HG02973 (cell line): ENCODE data around the gene DZANK1.
"Not testable (repeated sequence)": the region's sequence is repeated elsewhere in the genome, so short reads cannot be mapped to it uniquely, and the experiment has no call there.

Experiments used
- ATAC-seq: cut with Tn5 transposase; IDR thresholded peaks from one replicate; pipeline ENCODE4 v1.9.1; 2021; ENCODE audit warnings: moderate library complexity; ENCODE audit not compliant: unreplicated experiment

The DZANK1 gene

DNA sequence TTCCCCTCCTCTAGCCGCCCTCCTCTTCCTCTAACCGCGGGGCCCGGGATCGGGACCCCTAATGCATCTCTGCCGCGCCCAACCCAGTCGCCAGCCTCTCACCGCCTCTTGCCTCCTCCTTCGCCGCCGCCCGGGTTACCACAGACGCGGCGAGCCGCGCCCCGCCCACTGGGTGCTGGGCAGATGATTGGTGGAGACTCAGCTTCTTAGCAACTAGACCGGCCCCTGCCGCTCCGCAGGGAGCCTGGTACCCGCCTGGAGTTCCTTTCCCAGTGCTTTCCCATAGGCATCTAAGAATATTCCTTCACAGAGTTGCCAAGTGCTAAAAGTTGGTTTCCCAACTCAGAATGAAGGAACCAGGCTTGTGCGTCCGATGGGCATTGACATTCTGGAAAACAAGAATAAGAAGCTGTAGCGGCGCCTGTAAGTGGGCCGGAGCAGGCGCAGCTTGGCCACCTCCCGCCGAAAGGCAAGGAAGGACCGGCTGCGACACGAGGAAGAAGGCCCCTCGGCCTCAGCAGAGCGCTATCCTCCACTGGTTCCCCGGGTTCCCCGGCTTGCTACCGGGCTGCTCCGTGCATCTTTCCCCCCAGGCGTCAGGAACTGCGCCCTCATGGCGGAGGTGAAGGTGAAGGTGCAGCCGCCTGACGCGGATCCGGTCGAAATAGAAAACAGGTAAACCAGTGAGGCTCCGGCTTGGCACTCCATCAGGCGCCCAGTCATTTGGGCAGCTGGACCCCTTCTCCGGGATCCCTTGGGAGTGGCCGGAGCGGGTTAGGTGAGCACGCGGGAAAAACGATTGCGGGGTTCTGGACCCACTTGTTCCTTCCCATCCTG, at the start of gene DZANK1, which contains the start of gene POLR3F:
DZANK1 (minus strand) TSS at position 137 of the 837 bp plus-strand sequence. CDS start 1,672 bp downstream, outside the sequence.
POLR3F (plus strand) TSS at position 497 of the 837 bp plus-strand sequence; CDS start at position 614, 117 bp downstream.
- peak; percentile 96 for ATAC-seq

GRCh38 chr20:18515973-18516372, 49.1 kb upstream of the DZANK1 start:
- no peak for ATAC-seq

DNA sequence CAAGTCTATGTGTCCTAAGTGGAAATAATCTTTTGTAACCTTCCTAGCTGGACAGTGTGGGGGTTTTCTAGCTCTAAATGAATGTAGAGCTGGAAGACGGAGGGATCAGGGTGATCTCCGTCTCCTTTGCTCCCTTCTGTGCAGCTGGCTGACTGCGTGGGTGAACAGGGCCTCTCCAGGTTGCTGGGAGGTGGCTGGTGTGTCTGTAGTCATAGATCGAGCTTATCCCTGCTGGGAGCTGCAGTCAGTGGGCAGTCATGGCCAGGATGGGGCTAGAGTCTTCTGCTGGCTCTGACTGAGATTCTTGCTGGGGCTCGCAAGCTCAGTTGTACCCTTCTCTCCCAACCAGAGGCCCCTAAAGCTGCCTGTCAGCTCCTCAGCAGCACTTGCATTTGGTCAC, 47.3 kb upstream of the DZANK1 start:
- ATAC-seq, result no peak

GRCh38 chr20:18513208-18513607, 46.4 kb upstream of the DZANK1 start:
- ATAC-seq, result no peak

DNA sequence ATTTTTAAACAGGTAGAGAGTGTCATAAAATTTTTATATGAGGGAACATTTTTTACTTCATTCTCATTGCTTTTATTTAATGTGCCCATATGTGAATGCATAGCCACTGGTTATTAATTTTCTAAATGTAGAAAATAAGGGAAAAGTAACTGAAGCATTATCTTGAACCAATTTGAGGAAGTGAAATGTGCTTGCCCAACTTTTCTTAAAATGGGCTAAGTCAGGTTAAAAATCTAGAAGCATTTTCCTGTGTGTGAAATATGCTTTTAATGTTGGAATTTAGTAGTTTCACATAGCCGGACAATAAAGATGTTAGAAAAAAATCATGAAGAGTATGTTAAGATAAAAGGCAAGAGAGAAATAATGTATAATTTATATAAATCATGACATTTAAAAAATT, 44.7 kb upstream of the DZANK1 start:
- no peak for ATAC-seq

- ATAC-seq, result peak; percentile 92
Observed at GRCh38 chr20:18507218-18508191, 40.7 kb upstream of the DZANK1 start, which contains the start of gene SEC23B. SEC23B (plus strand) TSS chr20:18507940; CDS start chr20:18510836, 2,896 bp downstream.

DNA sequence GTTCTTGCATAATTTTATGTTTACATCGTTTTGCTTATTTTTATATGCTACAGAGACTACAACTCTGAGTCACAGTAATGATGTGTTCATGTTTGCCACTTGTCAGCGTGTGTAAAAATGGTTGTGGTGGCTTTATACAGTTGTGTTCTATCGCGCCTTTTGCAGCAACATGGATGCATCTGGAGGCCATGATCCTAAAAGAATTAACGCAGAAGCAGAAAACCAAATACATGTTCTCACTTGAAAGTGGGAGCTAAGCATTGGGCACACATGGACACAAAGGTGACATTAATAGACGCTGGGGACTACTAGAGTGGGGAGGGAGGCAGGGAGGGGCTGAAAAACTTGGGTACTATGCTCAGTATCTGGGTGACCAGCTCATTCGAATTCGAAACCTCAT, 39.9 kb upstream of the DZANK1 start:
- ATAC-seq, result no peak

- ATAC-seq, result no peak
Observed at GRCh38 chr20:18504479-18505060, 37.7 kb upstream of the DZANK1 start.

- not testable (repeated sequence) for ATAC-seq
Observed at GRCh38 chr20:18501672-18502071, 34.8 kb upstream of the DZANK1 start.

- ATAC-seq, result no peak
Observed at GRCh38 chr20:18497603-18498002, 30.8 kb upstream of the DZANK1 start.

GRCh38 chr20:18496740-18497592, 30.1 kb upstream of the DZANK1 start, which contains the start of gene RBBP9:
RBBP9 (minus strand) TSS chr20:18497225; CDS start chr20:18497167, 58 bp downstream.
- peak; percentile 90 for ATAC-seq

GRCh38 chr20:18496042-18496441, 29.2 kb upstream of the DZANK1 start:
- no peak for ATAC-seq

GRCh38 chr20:18488301-18488700, 21.5 kb upstream of the DZANK1 start:
- ATAC-seq, result no peak

DNA sequence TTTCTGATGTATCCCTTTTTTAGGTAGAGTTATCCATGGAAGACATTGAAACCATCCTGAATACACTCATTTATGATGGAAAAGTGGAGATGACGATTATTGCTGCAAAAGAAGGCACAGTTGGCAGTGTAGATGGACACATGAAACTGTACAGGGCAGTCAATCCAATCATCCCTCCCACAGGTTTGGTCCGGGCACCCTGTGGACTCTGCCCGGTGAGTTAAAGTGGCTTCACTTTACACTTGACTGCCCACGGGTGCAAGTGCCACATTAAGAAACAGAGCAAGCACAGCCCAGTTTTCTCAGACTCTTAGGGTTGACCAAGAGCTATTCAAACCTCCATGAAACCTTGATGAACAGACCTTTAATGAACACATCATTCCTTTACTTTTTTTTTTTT, 14.8 kb upstream of the DZANK1 start:
- no peak for ATAC-seq

DNA sequence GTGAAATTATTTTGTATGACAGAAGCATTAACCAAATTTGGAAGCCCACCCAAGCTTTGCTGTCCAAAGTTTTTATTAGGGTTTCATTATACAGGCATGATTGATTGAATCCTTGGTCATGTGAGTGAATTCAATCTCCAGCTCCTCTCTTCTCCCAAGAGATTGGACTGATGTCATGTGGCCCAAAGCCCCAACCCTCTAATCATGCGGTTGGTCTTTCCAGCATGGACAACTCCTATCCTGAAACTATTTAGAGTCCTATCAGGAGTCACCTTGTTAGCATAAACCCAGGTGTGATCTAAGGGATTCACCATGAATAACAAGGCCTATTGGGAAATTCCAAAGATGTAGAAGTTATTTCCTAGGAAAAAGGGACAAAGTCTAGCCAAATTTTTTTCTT, 11.0 kb upstream of the DZANK1 start:
- ATAC-seq, result no peak

- ATAC-seq, result no peak
Observed at GRCh38 chr20:18477218-18477617, 10.4 kb upstream of the DZANK1 start.

DNA sequence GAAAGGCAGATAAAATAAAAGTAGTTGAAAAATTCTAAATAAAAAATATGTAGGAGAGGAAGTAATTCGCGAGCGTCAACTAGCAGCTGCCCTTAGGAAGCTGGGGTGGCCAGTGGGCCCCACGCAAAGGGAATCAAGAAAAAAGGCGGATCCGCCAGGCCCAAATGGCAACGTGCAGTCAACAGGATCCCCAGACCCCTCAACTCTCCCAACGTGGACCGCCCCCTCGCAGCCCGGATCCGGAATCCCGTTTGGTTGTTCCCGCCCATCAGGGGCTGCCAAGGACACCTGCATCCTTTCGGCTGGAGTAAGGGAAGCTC, 296 bp downstream of the DZANK1 start:
- ATAC-seq, result peak; percentile 6

- ATAC-seq, result no peak
Observed at GRCh38 chr20:18465536-18466200, 1.2 kb downstream of the DZANK1 start.

GRCh38 chr20:18456600-18456999, 10.2 kb downstream of the DZANK1 start:
- no peak for ATAC-seq

DNA sequence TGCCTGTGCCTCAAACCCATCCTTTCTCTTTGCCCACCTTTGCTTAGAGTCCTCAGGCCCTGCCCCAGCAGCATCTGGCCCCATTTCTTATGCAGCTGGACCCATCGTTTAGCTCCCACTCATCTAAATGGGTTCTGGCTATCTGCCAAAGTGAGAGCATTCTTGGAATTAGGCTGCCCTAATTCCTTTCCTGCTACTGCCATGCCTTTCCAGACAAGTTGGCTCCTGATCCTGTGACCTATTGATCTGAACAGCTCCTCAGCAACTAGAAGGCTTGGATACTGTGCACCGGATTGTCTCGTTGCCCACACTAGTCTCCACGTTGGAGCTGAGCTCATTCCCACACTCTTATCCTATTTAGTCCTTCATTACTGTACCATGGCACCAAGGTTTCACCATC, 22.9 kb downstream of the DZANK1 start:
- ATAC-seq, result no peak
